Dendritic cell treated with granulocyte-macrophage colony-stimulating factor and Interleukin-4, amounts not matched to agents 40 ng/mL and 50 ng/mL, for 4 days (primary cell): ENCODE measurements around the gene ACSS3.
"Not testable (repeated sequence)": the region's sequence is repeated elsewhere in the genome, so short reads cannot be mapped to it uniquely, and the experiment has no call there.

ENCODE experiments used
- H3K27ac Mint-ChIP-seq: one replicate; pipeline ENCODE4 v1.8.0; 2022; ENCODE audit warnings: mild to moderate bottlenecking, mixed read lengths
- H3K27me3 Mint-ChIP-seq: one replicate; pipeline ENCODE4 v1.8.0; 2022; ENCODE audit warnings: mild to moderate bottlenecking, mixed read lengths
- H3K36me3 Mint-ChIP-seq: one replicate; pipeline ENCODE4 v1.8.0; 2022; ENCODE audit warnings: low read depth, mixed read lengths
- H3K4me1 Mint-ChIP-seq: one replicate; pipeline ENCODE4 v1.8.0; 2022; ENCODE audit warnings: low read depth, mixed read lengths
- H3K4me3 Mint-ChIP-seq: one replicate; pipeline ENCODE4 v1.8.0; 2022; ENCODE audit warnings: mild to moderate bottlenecking, moderate library complexity, mixed read lengths
- H3K9me3 Mint-ChIP-seq: one replicate; pipeline ENCODE4 v1.8.0; 2022; ENCODE audit warnings: mixed read lengths
- intact Hi-C: fragments of 100-400 bp; cut with micrococcal nuclease; formaldehyde crosslinking; loops from one replicate; pipeline ENCODE4 v1.15.0; 2022

Gene ACSS3

GRCh38 chr12:81083906-81084513 is 6.1 kb downstream of the ACSS3 start:
- no peaks in the 10 kb centered on the region for H3K9me3 Mint-ChIP-seq
- peaks cover 6% of the 10 kb centered on the region for H3K4me1 Mint-ChIP-seq
- intact Hi-C loops, result no loop called here
- H3K27me3 Mint-ChIP-seq, result no peaks in the 10 kb centered on the region
- no peaks in the 10 kb centered on the region for H3K36me3 Mint-ChIP-seq
- H3K27ac Mint-ChIP-seq, result no peak overlapping the region
- no peak overlapping the region for H3K4me3 Mint-ChIP-seq

- H3K27ac Mint-ChIP-seq, result no peak overlapping the region
- peaks cover 5% of the 10 kb centered on the region for H3K4me1 Mint-ChIP-seq
- no peaks in the 10 kb centered on the region for H3K27me3 Mint-ChIP-seq
- H3K4me3 Mint-ChIP-seq, result no peak overlapping the region
- intact Hi-C loops, result no loop called here
- H3K9me3 Mint-ChIP-seq, result no peaks in the 10 kb centered on the region
- H3K36me3 Mint-ChIP-seq, result no peaks in the 10 kb centered on the region
Observed at GRCh38 chr12:81084811-81085350, 7.0 kb downstream of the ACSS3 start.

- intact Hi-C loops, result no loop called here
Observed at GRCh38 chr12:81085832-81086231, 8.0 kb downstream of the ACSS3 start.

GRCh38 chr12:81086342-81086741 is 8.5 kb downstream of the ACSS3 start:
- H3K27me3 Mint-ChIP-seq, result no peaks in the 10 kb centered on the region
- intact Hi-C loops, result no loop called here
- H3K9me3 Mint-ChIP-seq, result no peaks in the 10 kb centered on the region
- no peaks in the 10 kb centered on the region for H3K36me3 Mint-ChIP-seq
- peaks cover 5% of the 10 kb centered on the region for H3K4me1 Mint-ChIP-seq
- H3K4me3 Mint-ChIP-seq, result no peak overlapping the region
- H3K27ac Mint-ChIP-seq, result no peak overlapping the region

More at GRCh38 chr12:81085832-81086231, 8.0 kb downstream of the ACSS3 start:
- H3K27ac Mint-ChIP-seq, result no peak overlapping the region
- peaks cover 5% of the 10 kb centered on the region for H3K4me1 Mint-ChIP-seq
- no peak overlapping the region for H3K4me3 Mint-ChIP-seq
- H3K27me3 Mint-ChIP-seq, result no peaks in the 10 kb centered on the region
- H3K9me3 Mint-ChIP-seq, result no peaks in the 10 kb centered on the region
- H3K36me3 Mint-ChIP-seq, result no peaks in the 10 kb centered on the region

- Mint-ChIP-seq H3K4me3 (no peak overlapping the region), H3K27ac (no peak overlapping the region), H3K9me3 (no peaks in the 10 kb centered on the region), H3K36me3 (no peaks in the 10 kb centered on the region), H3K4me1 (peaks cover 5% of the 10 kb centered on the region), H3K27me3 (no peaks in the 10 kb centered on the region)
- intact Hi-C loops, result no loop called here
Observed at GRCh38 chr12:81088221-81088620, 10.3 kb downstream of the ACSS3 start.

- intact Hi-C loops, result no loop called here
- no peaks in the 10 kb centered on the region for H3K36me3 Mint-ChIP-seq
- H3K9me3 Mint-ChIP-seq, result no peaks in the 10 kb centered on the region
- H3K27ac Mint-ChIP-seq, result no peak overlapping the region
- H3K27me3 Mint-ChIP-seq, result no peaks in the 10 kb centered on the region
- no peak overlapping the region for H3K4me3 Mint-ChIP-seq
- H3K4me1 Mint-ChIP-seq, result peaks cover 4% of the 10 kb centered on the region
Observed at GRCh38 chr12:81089412-81089811, 11.5 kb downstream of the ACSS3 start.

GRCh38 chr12:81092053-81092452 is 14.2 kb downstream of the ACSS3 start:
- intact Hi-C loops, result no loop called here
- Mint-ChIP-seq H3K9me3 (no peaks in the 10 kb centered on the region), H3K4me1 (no peaks in the 10 kb centered on the region), H3K27ac (no peak overlapping the region), H3K27me3 (no peaks in the 10 kb centered on the region), H3K4me3 (no peak overlapping the region), H3K36me3 (no peaks in the 10 kb centered on the region)

- Mint-ChIP-seq H3K36me3 (no peaks in the 10 kb centered on the region), H3K27ac (no peak overlapping the region), H3K9me3 (no peaks in the 10 kb centered on the region), H3K27me3 (no peaks in the 10 kb centered on the region), H3K4me1 (no peaks in the 10 kb centered on the region), H3K4me3 (no peak overlapping the region)
- intact Hi-C loops, result no loop called here
Observed at GRCh38 chr12:81094718-81095360, 17.0 kb downstream of the ACSS3 start.

- Mint-ChIP-seq H3K4me1 (no peaks in the 10 kb centered on the region), H3K27me3 (no peaks in the 10 kb centered on the region), H3K9me3 (no peaks in the 10 kb centered on the region), H3K27ac (no peak overlapping the region), H3K4me3 (no peak overlapping the region), H3K36me3 (no peaks in the 10 kb centered on the region)
- intact Hi-C loops, result no loop called here
Observed at GRCh38 chr12:81095501-81096232, 17.8 kb downstream of the ACSS3 start.

- Mint-ChIP-seq H3K27ac (no peak overlapping the region), H3K9me3 (no peaks in the 10 kb centered on the region), H3K4me1 (no peaks in the 10 kb centered on the region), H3K4me3 (no peak overlapping the region), H3K27me3 (no peaks in the 10 kb centered on the region), H3K36me3 (no peaks in the 10 kb centered on the region)
- intact Hi-C loops, result no loop called here
Observed at GRCh38 chr12:81105687-81106086, 27.8 kb downstream of the ACSS3 start.

GRCh38 chr12:81114226-81114625 is 36.3 kb downstream of the ACSS3 start:
- intact Hi-C loops, result no loop called here

GRCh38 chr12:81119069-81119468 is 41.2 kb downstream of the ACSS3 start:
- H3K36me3 Mint-ChIP-seq, H3K27me3 Mint-ChIP-seq, H3K4me1 Mint-ChIP-seq, H3K27ac Mint-ChIP-seq, H3K4me3 Mint-ChIP-seq, intact Hi-C loops: not testable (repeated sequence)
- peaks cover 14% of the 10 kb centered on the region for H3K9me3 Mint-ChIP-seq

More at GRCh38 chr12:81114226-81114625, 36.3 kb downstream of the ACSS3 start:
- no peak overlapping the region for H3K27ac Mint-ChIP-seq
- H3K27me3 Mint-ChIP-seq, result no peaks in the 10 kb centered on the region
- H3K4me3 Mint-ChIP-seq, result no peak overlapping the region
- H3K9me3 Mint-ChIP-seq, result peaks cover 7% of the 10 kb centered on the region
- H3K36me3 Mint-ChIP-seq, result no peaks in the 10 kb centered on the region
- no peaks in the 10 kb centered on the region for H3K4me1 Mint-ChIP-seq

GRCh38 chr12:81120961-81121360 is 43.1 kb downstream of the ACSS3 start:
- Mint-ChIP-seq H3K4me3 (no peak overlapping the region), H3K27ac (no peak overlapping the region), H3K9me3 (peaks cover 14% of the 10 kb centered on the region), H3K4me1 (no peaks in the 10 kb centered on the region), H3K27me3 (no peaks in the 10 kb centered on the region), H3K36me3 (no peaks in the 10 kb centered on the region)
- intact Hi-C loops, result no loop called here

GRCh38 chr12:81123611-81124010 is 45.7 kb downstream of the ACSS3 start:
- no peaks in the 10 kb centered on the region for H3K4me1 Mint-ChIP-seq
- H3K4me3 Mint-ChIP-seq, result no peak overlapping the region
- no peaks in the 10 kb centered on the region for H3K36me3 Mint-ChIP-seq
- no peak overlapping the region for H3K27ac Mint-ChIP-seq
- H3K9me3 Mint-ChIP-seq, result peaks cover 13% of the 10 kb centered on the region
- intact Hi-C loops, result no loop called here
- no peaks in the 10 kb centered on the region for H3K27me3 Mint-ChIP-seq
